ENCODE measurements around the gene GABRR1. TPM values are rescaled to one million over a fixed set of nuclear protein-coding genes. Genes with fewer than 3 reads are reported as not detected.

The GABRR1 gene
- total RNA-seq, 1 donor: not detected

- Histone ChIP-seq H3K79me2 (ENCODE audit: insufficient read depth, low read length) (no peaks in the 10 kb centered on the region), H2AFZ (ENCODE audit: low read length) (no peak overlapping the region), H3K27ac (ENCODE audit: low read depth, low read length) (no peak overlapping the region), H3K4me2 (ENCODE audit: insufficient read depth, low read length) (no peak overlapping the region), H3K36me3 (ENCODE audit: insufficient read depth, low read length) (no peaks in the 10 kb centered on the region), H3K9me3 (ENCODE audit: low read depth, low read length) (no peaks in the 10 kb centered on the region), H4K20me1 (ENCODE audit: insufficient read depth, low read length) (no peaks in the 10 kb centered on the region), H3K4me3 (ENCODE audit: insufficient read depth, low read length) (no peak overlapping the region), H3K4me1 (ENCODE audit: insufficient read depth, low read length) (no peaks in the 10 kb centered on the region), H3K27me3 (ENCODE audit: insufficient read depth, low read length) (no peaks in the 10 kb centered on the region)
- no peak for DNase-seq (ENCODE audit: insufficient read length, low spot score, missing footprints)
- TF ChIP-seq CTCF (IDR thresholded peaks at IDR 0.05; ENCODE audit: extremely low read depth, low read depth, low read length): no peak
These were observed 18.9 kb downstream of the GABRR1 start for GRCh38 chr6:89198235-89198634.

DNA sequence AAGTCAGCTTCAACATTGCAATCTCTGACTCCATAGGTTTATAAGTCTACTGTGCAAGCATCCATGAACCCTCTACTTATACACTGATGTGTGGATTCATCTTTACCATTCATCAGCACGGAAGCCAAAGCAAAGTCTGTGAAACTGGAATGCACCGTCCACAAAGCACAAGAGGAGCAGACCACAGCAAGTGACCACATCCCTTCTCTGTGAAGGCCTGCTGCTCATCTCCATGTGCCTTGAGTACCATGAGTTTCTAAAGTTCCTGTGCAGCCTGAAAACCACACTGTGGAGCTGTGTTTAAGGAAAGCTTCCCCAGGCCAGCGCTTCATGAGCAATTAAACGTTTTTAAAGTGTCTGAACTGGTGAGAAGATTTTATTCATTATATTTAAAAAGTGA is 20.0 kb downstream of the GABRR1 start:
- Histone ChIP-seq H3K4me1 (ENCODE audit: insufficient read depth, low read length) (no peaks in the 10 kb centered on the region), H3K4me3 (ENCODE audit: insufficient read depth, low read length) (no peak overlapping the region), H4K20me1 (ENCODE audit: insufficient read depth, low read length) (no peaks in the 10 kb centered on the region), H2AFZ (ENCODE audit: low read length) (no peak overlapping the region), H3K36me3 (ENCODE audit: insufficient read depth, low read length) (no peaks in the 10 kb centered on the region), H3K4me2 (ENCODE audit: insufficient read depth, low read length) (no peak overlapping the region), H3K79me2 (ENCODE audit: insufficient read depth, low read length) (no peaks in the 10 kb centered on the region), H3K27me3 (ENCODE audit: insufficient read depth, low read length) (no peaks in the 10 kb centered on the region), H3K9me3 (ENCODE audit: low read depth, low read length) (no peaks in the 10 kb centered on the region), H3K27ac (ENCODE audit: low read depth, low read length) (no peak overlapping the region)
- TF ChIP-seq CTCF (IDR thresholded peaks at IDR 0.05; ENCODE audit: extremely low read depth, low read depth, low read length): no peak
- DNase-seq (ENCODE audit: insufficient read length, low spot score, missing footprints): no peak

DNA sequence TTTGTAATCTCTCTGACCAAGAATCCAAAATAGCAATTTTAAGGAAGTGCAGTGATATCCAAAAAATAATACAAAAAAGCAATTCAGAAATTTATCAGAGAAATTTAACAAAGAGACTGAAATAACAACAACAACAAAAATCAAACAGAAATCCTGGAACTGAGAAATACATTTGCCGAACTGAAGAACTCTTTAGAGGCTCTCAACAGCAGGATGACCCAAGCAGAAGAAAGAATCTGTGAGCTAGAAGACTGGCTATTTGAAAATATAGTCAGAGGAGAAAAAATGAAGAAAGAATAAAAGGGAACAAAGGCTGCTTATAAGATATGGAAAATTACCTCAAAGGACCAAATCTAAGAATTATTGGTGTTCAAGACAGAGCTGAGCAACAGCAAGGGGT is 22.6 kb downstream of the GABRR1 start:
- H3K4me1 ChIP-seq (ENCODE audit: insufficient read depth, low read length): no peaks in the 10 kb centered on the region
- no peak overlapping the region for H3K4me2 ChIP-seq (ENCODE audit: insufficient read depth, low read length)
- no peak overlapping the region for H2AFZ ChIP-seq (ENCODE audit: low read length)
- no peaks in the 10 kb centered on the region for H3K79me2 ChIP-seq (ENCODE audit: insufficient read depth, low read length)
- H3K27me3 ChIP-seq (ENCODE audit: insufficient read depth, low read length): no peaks in the 10 kb centered on the region
- H3K9me3 ChIP-seq (ENCODE audit: low read depth, low read length): no peaks in the 10 kb centered on the region
- no peak for TF ChIP-seq CTCF (IDR thresholded peaks at IDR 0.05; ENCODE audit: extremely low read depth, low read depth, low read length)
- DNase-seq (ENCODE audit: insufficient read length, low spot score, missing footprints): no peak
- H3K27ac ChIP-seq (ENCODE audit: low read depth, low read length): no peak overlapping the region
- H4K20me1 ChIP-seq (ENCODE audit: insufficient read depth, low read length): no peaks in the 10 kb centered on the region
- no peaks in the 10 kb centered on the region for H3K36me3 ChIP-seq (ENCODE audit: insufficient read depth, low read length)
- H3K4me3 ChIP-seq (ENCODE audit: insufficient read depth, low read length): no peak overlapping the region

- no peak overlapping the region for H3K4me3 ChIP-seq (ENCODE audit: insufficient read depth, low read length)
- no peak for TF ChIP-seq CTCF (IDR thresholded peaks at IDR 0.05; ENCODE audit: extremely low read depth, low read depth, low read length)
- no peaks in the 10 kb centered on the region for H3K27me3 ChIP-seq (ENCODE audit: insufficient read depth, low read length)
- H3K4me2 ChIP-seq (ENCODE audit: insufficient read depth, low read length): no peak overlapping the region
- no peaks in the 10 kb centered on the region for H4K20me1 ChIP-seq (ENCODE audit: insufficient read depth, low read length)
- no peaks in the 10 kb centered on the region for H3K9me3 ChIP-seq (ENCODE audit: low read depth, low read length)
- H3K4me1 ChIP-seq (ENCODE audit: insufficient read depth, low read length): no peaks in the 10 kb centered on the region
- H3K79me2 ChIP-seq (ENCODE audit: insufficient read depth, low read length): no peaks in the 10 kb centered on the region
- no peak for DNase-seq (ENCODE audit: insufficient read length, low spot score, missing footprints)
- no peak overlapping the region for H3K27ac ChIP-seq (ENCODE audit: low read depth, low read length)
- H3K36me3 ChIP-seq (ENCODE audit: insufficient read depth, low read length): no peaks in the 10 kb centered on the region
- no peak overlapping the region for H2AFZ ChIP-seq (ENCODE audit: low read length)
These were observed 26.4 kb downstream of the GABRR1 start for GRCh38 chr6:89190741-89191140.
